HG02973 (cell line): ENCODE results near the gene LRFN2.

Experiments used
- ATAC-seq: cut with Tn5 transposase; IDR thresholded peaks from one replicate; pipeline ENCODE4 v1.9.1; 2021; ENCODE audit warnings: moderate library complexity; ENCODE audit not compliant: unreplicated experiment

Gene LRFN2

GRCh38 chr6:40545954-40546353, 41.2 kb downstream of the LRFN2 start:
- no peak for ATAC-seq

DNA sequence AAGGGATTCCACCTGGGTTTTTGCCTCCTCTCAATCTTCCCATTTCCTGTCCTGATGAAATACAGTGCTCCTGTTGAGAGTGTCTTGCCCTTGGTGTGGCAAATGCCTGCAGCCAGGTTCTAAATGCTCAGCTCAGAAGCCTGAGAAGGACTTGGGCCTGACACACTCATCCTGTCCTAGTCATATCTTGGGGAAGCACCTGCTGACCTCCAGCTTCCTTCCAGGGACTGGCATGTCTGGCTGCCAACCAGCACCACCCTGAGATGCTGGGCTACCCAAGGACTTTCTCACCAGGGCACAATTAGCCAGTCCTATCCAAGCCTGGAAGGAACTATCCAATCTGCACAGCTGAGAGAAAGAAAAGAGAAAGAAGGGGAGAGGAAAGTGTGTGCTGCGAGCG, 43.4 kb downstream of the LRFN2 start:
- ATAC-seq, result no peak

DNA sequence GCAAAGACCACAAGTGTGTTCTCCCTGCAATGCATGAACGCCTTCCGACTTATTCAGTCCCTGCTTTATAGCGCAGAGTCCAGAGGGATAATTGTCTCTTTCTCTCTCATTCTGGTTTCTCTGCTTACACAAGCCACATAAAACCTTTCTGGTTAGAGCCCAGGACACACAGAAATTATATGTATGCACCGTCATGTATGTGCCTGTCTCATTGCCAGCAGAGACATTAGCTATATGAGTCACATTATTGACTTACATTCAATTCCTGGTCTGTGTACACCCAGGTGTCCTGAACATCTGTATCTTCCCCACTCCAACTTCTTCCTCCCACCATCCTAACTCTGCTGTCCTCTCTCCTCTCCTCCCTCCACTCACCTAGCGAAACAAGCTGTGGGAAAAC, 44.0 kb downstream of the LRFN2 start:
- no peak for ATAC-seq

DNA sequence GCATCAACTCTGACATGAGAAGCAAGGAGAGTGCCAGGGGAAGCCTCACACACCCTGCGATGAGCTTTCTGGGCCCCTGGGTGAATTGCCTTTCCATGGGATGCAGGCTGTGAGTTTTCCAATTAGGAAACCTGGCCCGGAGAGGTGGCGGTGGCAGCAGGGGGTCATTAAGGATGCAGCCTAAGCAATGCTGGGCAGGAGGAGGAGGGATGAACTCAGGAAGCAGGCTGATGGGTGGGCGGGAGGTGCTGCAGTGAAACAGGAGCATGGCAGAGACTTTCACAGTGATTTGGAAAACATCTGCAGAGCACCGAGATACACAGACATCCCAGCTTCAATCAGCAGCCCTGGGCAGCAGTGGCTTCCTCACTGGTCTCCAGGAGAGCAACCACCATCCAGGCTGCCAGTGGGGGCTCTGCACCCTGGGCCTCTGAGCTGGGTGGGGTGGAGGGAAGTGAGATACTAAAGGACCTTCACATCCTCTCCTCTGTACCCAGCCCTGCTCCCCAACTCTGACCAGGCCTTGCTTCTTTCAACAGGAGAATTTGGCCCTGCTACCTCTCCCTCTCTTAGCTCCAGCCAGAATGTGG, 44.9 kb downstream of the LRFN2 start:
- no peak for ATAC-seq

- ATAC-seq, result no peak
These were observed 45.5 kb downstream of the LRFN2 start for GRCh38 chr6:40541556-40542174.

DNA sequence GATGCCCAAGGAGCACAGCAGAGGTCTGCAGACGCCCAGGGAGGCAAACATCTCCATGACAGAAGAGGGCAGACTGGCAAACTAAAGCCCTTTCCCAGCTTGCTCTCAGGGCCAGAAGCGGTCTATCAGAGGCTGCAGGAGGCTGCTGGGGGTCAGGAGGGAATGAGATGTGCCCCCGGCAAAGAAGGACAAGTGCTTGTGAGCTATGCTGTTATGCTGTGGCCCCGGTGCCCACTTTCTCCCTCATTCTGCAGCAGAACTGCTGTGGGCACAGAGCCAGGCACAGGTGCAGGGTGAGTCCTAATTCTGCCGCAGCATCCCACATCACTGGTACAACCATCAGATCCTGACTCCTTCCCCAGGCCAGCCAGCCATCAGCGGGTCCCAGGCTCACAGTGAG, 46.4 kb downstream of the LRFN2 start:
- no peak for ATAC-seq

DNA sequence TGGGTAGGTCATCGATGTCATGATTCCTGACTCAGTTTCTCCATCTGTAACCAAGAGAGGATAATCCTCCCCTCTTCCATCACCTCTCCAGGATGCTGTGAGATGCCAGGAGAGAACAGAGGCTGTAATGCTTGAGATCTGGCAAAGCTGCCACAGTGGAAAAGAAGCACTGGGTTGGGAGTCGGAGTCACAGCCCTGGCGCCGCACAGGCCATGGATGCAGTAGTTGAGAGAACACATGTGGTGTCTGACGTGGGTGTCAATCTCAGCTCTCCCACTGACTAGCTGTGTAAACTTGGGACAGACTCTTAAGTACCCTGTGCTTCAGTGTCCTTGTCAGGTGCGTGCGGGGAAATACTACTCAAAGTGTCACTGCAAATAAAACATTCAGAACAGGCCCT, 47.3 kb downstream of the LRFN2 start:
- no peak for ATAC-seq

DNA sequence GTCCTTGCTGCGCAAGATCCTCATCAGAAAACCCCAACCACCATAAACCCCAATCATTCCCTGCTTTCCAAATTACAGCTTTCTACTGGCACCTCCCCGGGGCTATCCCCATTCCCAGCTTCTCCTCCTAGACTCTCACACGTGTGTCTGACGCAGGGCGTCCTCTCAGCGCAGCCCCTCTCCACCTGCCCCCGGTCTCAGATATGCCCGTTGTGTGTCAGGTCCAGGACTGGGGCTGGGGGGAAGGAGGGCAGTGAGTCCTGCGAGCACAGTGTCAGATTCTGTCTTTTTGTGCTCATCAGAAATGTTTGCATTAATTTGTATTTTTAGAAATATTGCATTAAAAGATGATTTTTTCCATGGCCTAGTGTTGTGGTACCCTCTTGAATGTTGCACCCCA, 48.6 kb downstream of the LRFN2 start:
- no peak for ATAC-seq

DNA sequence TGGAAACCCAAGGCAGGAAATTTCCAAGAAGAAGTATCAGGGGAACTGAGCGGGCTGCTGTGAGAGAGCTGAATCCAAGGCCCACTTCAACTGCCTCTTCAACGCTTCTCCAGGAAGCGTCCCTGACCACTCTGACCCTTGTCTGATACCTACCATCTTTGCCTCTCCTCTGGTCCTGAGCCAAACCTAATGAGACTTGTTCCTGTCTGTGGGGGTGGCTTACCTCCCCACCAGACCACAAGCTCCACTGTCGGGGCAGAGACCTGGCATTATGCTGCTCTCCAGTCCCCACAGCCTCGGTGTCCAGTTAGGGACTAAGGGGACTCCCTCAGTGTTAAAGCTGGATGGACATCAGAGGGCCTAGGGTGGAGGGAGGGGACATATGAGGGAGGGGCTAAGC, 49.7 kb downstream of the LRFN2 start:
- ATAC-seq, result no peak

DNA sequence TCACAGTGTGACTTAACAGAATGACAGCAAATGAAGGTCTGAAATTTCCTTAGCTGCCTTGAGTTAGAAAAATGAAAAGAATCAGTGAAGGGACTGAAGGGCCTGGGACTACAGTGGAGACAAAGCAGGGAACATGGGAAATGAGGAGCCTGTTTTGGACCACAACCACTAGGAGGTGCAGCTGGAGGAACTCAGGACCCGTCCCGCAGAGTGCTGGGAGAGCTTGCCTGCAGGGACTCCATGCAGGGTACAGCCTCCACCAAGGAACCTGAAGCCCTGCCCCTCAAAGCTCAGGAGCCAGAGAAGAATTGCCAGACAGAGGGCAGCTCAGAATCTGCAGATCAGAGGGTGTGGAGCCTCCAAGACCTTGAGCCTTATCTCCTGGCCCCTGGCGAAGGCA, 50.7 kb downstream of the LRFN2 start:
- no peak for ATAC-seq

DNA sequence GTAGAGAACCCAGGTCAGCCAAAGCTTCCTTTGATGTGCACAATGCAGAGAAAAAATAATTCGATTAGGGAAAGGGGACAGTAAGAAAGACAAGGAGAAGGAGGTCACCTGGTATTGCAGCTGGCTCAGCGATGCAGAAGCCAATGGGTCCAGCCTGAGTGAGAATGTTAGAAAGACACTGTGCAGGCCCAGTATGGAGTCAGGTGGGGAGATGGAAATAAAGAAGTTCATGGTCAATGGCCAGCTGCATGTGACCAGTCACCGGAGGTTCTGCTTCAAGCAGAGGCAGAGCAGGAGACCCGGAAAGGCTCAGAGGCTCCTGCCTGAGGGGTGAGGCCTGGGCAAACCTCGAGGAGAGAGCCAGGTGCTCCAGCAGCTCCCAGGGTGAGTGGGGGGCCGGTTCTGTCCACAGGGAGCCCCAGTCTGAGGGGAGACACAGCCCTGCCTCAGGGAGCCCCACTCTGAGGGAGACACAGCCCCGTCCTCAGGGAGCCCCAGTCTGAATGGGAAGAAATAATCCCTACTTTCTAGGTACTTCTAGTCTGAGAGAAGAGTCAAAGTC, 51.3 kb downstream of the LRFN2 start:
- no peak for ATAC-seq

DNA sequence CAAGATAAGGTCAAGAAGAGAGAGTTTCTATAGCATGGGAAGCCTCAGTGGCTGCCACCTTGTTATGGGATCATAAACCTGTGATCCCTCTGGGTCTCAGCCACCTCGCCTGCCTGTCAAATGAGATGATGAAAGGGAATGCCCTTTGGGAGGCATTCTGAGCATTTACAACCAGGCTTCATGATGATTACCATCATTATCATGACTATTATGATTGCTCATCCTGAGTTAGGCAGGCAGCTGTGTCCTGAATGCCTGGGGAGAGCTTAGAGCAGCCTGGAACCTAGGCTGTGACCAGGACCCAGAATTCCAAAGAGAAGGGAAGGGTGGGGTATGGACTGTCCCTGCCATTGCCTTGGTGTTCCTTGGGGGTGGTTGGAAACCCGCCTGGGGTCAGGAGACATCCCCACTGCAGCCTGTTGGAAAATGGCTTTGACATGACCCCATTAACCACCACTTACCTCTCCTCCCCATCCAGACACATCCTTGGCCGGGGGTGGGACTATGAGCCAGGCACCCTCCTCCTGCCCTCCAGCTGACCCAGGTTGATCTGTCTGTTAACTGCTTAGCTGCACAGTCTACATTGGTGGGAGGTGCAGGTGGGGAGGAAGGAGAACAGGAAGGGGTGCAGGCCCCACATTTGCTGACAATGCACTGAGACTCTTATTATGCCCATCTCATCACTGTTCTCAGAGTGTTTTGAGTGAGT, 51.9 kb downstream of the LRFN2 start:
- no peak for ATAC-seq

- ATAC-seq, result no peak
These were observed 54.7 kb downstream of the LRFN2 start for GRCh38 chr6:40532349-40533000.

DNA sequence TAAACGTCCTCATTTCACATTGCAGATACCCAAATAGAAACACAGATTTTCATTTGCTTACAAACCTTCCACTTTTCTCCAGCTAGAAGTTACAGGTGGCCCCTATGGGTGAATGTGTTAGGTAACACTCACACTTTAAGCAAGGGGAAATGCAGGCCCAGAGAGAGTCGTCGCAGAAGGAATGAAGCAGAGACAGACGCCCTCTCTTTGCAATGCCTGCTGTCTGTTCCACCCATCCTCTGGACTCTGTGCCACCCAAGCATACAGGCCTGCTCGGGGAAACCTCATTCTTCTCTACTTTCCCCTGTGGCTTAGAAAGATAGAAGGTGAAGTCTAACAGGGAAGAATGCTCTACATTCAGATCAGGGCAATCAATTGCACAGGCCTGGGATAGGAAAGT, 57.2 kb downstream of the LRFN2 start:
- no peak for ATAC-seq

- no peak for ATAC-seq
These were observed 58.1 kb downstream of the LRFN2 start for GRCh38 chr6:40529040-40529439.

DNA sequence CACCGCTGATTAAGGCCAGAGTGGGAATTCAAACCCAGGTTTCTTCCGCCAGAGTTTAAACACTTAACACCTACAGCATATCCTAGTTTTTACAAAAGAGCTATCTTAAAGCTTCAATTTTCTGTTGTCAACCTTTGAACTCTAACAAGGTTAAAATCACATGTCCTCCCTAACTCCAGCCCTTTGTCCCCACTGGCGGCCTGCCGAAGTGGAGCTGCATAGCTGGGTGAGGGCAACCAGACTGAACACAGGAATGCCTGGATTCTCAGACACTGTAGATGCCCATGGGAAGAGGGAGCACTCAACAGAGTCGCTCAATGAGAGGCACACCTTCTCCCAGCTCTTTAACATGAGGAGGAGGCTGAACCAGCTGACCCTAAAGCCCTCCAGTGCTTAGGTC, 59.1 kb downstream of the LRFN2 start:
- no peak for ATAC-seq

- ATAC-seq, result no peak
These were observed 61.1 kb downstream of the LRFN2 start for GRCh38 chr6:40526036-40526435.

DNA sequence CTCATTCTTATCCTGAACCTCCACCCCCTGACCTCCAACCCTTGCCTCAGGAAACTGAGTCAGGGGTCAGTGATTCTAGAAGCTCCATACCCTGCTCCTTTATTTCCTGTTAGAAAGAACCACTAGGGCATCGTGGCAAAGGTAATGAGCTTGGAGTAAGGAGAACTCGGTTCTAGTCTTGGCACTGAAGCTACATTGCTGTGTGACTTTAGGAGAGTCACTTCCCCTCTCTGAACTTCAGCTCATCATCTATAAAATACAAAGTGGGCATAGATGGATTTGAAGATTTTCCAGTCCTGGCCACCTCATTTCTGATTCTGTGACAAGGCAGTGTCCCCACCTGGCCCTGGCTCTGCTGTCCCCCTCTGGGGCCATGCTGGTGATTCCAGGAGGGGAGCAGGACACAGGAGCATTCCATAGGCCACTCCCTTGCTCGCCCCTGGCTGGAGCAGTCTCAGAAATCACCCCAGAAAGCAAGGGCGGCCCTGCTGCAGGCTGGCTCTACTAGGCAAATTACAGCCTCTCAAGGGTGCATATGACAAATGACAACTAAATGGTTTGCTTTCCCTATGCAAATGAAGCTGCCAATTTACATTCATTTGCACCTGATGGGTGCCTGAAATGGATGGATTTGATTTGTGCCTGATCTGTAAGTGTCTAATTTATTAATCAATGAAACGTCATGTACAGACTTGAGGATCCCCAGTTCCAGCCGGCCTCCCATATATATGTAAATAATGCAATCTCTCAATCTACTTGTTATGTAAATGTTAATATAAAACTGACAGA, 62.2 kb downstream of the LRFN2 start:
- ATAC-seq, result no peak

GRCh38 chr6:40523505-40524172, 63.5 kb downstream of the LRFN2 start:
- ATAC-seq, result no peak

DNA sequence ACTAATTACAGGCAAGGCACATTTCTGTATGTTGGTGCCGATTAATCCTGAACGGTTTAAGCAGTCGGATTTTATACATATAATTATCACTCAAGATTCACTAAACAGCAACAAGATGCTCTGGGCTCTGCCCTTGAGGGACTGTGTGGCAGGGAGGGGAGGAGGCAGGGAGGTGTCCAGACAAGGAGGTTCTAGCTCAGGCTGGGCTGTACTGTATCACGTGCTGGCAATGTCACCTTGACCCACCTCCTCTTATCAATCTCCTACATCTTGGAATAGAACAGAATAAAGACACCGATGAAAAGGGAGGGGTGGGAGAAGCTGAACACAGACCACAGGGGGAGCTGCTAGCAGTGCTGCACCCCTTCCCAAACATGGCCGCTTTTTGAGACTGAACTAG, 65.7 kb downstream of the LRFN2 start:
- no peak for ATAC-seq
